OCI-LY7 (cell line): ENCODE data around the gene CDH6. TPM values are rescaled to one million over a fixed set of nuclear protein-coding genes. Genes with fewer than 3 reads are reported as not detected.

Experiments
- BruUV-seq: library from RNA; stranded (reverse); fragments of 400-500 nt; replicated peaks from 2 replicates; lab custom pipeline; 2021; lab: Mats Ljungman, UMichigan
- CTCF ChIA-PET: fragments of 300-600 bp; sonication (Branson Sonifier 250); formaldehyde crosslinking; loops from one replicate; lab custom pipeline; 2022; ENCODE audit warnings: antibody characterized with exemption; ENCODE audit not compliant: unreplicated experiment; lab: Charles Lee
- POLR2A ChIA-PET: fragments of 300-600 bp; sonication (Branson Sonifier 250); formaldehyde crosslinking; loops from one replicate; lab custom pipeline; 2022; ENCODE audit warnings: antibody characterized with exemption; lab: Charles Lee
- DNase-seq: peaks from one replicate; pipeline ENCODE4 v3.0.0-alpha.2; 2015; ENCODE audit warnings: low spot score
- H2AFZ ChIP-seq: fragments of 200-600 bp; sonication (generic), shearing (Covaris generic); 2 replicates; pipeline ENCODE4 v1.6.1; 2014; ENCODE audit warnings: mild to moderate bottlenecking, antibody characterized with exemption, low read length, moderate library complexity
- H3K27ac ChIP-seq: fragments of 200-600 bp; sonication (generic); 2 replicates; pipeline ENCODE4 v1.5.1; 2014; ENCODE audit warnings: mixed run types, low read depth, mild to moderate bottlenecking, moderate library complexity, low read length, inconsistent platforms; ENCODE audit not compliant: poor library complexity, severe bottlenecking
- H3K36me3 ChIP-seq: fragments of 200-600 bp; sonication (generic); 2 replicates; pipeline ENCODE4 v1.6.1; 2014; ENCODE audit warnings: mild to moderate bottlenecking, antibody characterized with exemption, low read length, moderate library complexity, mixed read lengths; ENCODE audit not compliant: insufficient read depth
- H3K4me1 ChIP-seq: fragments of 200-600 bp; sonication (generic); 2 replicates; pipeline ENCODE4 v1.5.1; 2014; ENCODE audit warnings: mild to moderate bottlenecking, low read length; ENCODE audit not compliant: insufficient read depth, poor library complexity, severe bottlenecking
- H3K4me2 ChIP-seq: fragments of 200-600 bp; sonication (generic); 2 replicates; pipeline ENCODE4 v1.6.1; 2014; ENCODE audit warnings: mild to moderate bottlenecking, low read length
- H3K4me3 ChIP-seq: fragments of 200-600 bp; sonication (generic); 2 replicates; pipeline ENCODE4 v1.5.1; 2014; ENCODE audit warnings: mild to moderate bottlenecking, low read depth, low read length; ENCODE audit not compliant: poor library complexity, severe bottlenecking
- H3K79me2 ChIP-seq: fragments of 200-600 bp; sonication (generic); 2 replicates; pipeline ENCODE4 v1.6.1; 2016; ENCODE audit warnings: low read depth, mild to moderate bottlenecking, low read length, moderate library complexity, mixed read lengths; ENCODE audit not compliant: insufficient read depth
- H3K9me2 ChIP-seq: fragments of 200-600 bp; sonication (generic); 2 replicates; pipeline ENCODE4 v1.6.1; 2016; ENCODE audit warnings: mild to moderate bottlenecking, low read length, mixed read lengths; ENCODE audit not compliant: insufficient read depth
- H3K9me3 ChIP-seq: fragments of 200-600 bp; sonication (generic); 2 replicates; pipeline ENCODE4 v1.6.1; 2014; ENCODE audit warnings: mild to moderate bottlenecking, mixed run types, low read length, mixed read lengths
- H4K20me1 ChIP-seq: fragments of 200-600 bp; sonication (generic); 2 replicates; pipeline ENCODE4 v1.6.1; 2014; ENCODE audit warnings: mild to moderate bottlenecking, antibody characterized with exemption, low read length, moderate library complexity, mixed read lengths; ENCODE audit not compliant: insufficient read depth
- CTCF ChIP-seq: fragments of 200-600 bp; sonication (generic); conservative IDR thresholded peaks from 2 replicates; pipeline ENCODE4 v1.5.1; 2014; ENCODE audit warnings: mild to moderate bottlenecking, antibody characterized with exemption, low read length, moderate library complexity, mixed read lengths
- EZH2phosphoT487 ChIP-seq: fragments of 200-600 bp; sonication (generic); IDR thresholded peaks from 2 replicates; pipeline ENCODE4 v1.6.1; 2018; ENCODE audit warnings: low read depth, borderline replicate concordance, mild to moderate bottlenecking, mixed run types, antibody characterized with exemption, low read length, moderate library complexity, mixed read lengths
- intact Hi-C: fragments of 100-400 bp; cut with micrococcal nuclease; formaldehyde crosslinking; loops from one replicate; pipeline ENCODE4 v1.10.0; 2022; ENCODE audit not compliant: unreplicated experiment
- total RNA-seq, 2 experiments: library from RNA; depleted of rRNA in 1 of 2; stranded (reverse); fragments of >200 nt in 1 of 2; shearing (Covaris generic) in 1 of 2; gene quantifications; 2 replicates each; pipeline ENCODE4 v1.2.3, GENCODE V29; 2014 to 2022

Gene CDH6
- total RNA-seq, 2 experiments from 2014 or later: not detected

GRCh38 chr5:31194468-31194813, 955 bp downstream of the CDH6 start:
- H3K4me1 ChIP-seq: no peaks in the 10 kb centered on the region
- TF ChIP-seq CTCF: no peak
- TF ChIP-seq EZH2phosphoT487: no peak
- no TSS peak for BruUV-seq
- intact Hi-C loops: no loop called here
- no peak overlapping the region for H3K4me3 ChIP-seq
- no peaks in the 10 kb centered on the region for H3K9me3 ChIP-seq
- no peaks in the 10 kb centered on the region for H3K9me2 ChIP-seq
- no peak overlapping the region for H2AFZ ChIP-seq
- H3K36me3 ChIP-seq: no peaks in the 10 kb centered on the region
- no peak for DNase-seq
- H3K4me2 ChIP-seq: no peak overlapping the region
- H4K20me1 ChIP-seq: no peaks in the 10 kb centered on the region
- H3K79me2 ChIP-seq: no peaks in the 10 kb centered on the region
- H3K27ac ChIP-seq: no peak overlapping the region
- CTCF ChIA-PET: no interaction called here
- POLR2A ChIA-PET: no interaction called here

- TF ChIP-seq CTCF (no peak), EZH2phosphoT487 (no peak)
- intact Hi-C loops: no loop called here
- Histone ChIP-seq H3K4me2 (no peak overlapping the region), H3K9me2 (no peaks in the 10 kb centered on the region), H3K9me3 (no peaks in the 10 kb centered on the region), H4K20me1 (no peaks in the 10 kb centered on the region), H3K27ac (no peak overlapping the region), H3K79me2 (no peaks in the 10 kb centered on the region), H3K4me3 (no peak overlapping the region), H3K4me1 (no peaks in the 10 kb centered on the region), H2AFZ (no peak overlapping the region), H3K36me3 (no peaks in the 10 kb centered on the region)
- CTCF ChIA-PET: no interaction called here
- POLR2A ChIA-PET: no interaction called here
- DNase-seq: no peak
- no TSS peak for BruUV-seq
Observed at GRCh38 chr5:31194892-31195555, 1.5 kb downstream of the CDH6 start.

GRCh38 chr5:31196309-31196708, 2.8 kb downstream of the CDH6 start:
- DNase-seq: no peak
- no peak for TF ChIP-seq EZH2phosphoT487
- intact Hi-C loops: no loop called here
- no peaks in the 10 kb centered on the region for H3K4me1 ChIP-seq
- ChIA-PET POLR2A (no interaction called here), CTCF (no interaction called here)
- H3K79me2 ChIP-seq: no peaks in the 10 kb centered on the region
- no peak overlapping the region for H3K4me2 ChIP-seq
- H4K20me1 ChIP-seq: no peaks in the 10 kb centered on the region
- BruUV-seq: no TSS peak
- H3K27ac ChIP-seq: no peak overlapping the region
- no peaks in the 10 kb centered on the region for H3K9me3 ChIP-seq
- H2AFZ ChIP-seq: no peak overlapping the region
- no peak overlapping the region for H3K4me3 ChIP-seq
- H3K36me3 ChIP-seq: no peaks in the 10 kb centered on the region
- no peaks in the 10 kb centered on the region for H3K9me2 ChIP-seq
